ENCODE results near the gene CCNA1. TPM values are rescaled to one million over a fixed set of nuclear protein-coding genes. Genes with fewer than 3 reads are reported as not detected.

CCNA1 gene
- total RNA-seq: 0.12 and 0.77 TPM in 2 replicates

DNA sequence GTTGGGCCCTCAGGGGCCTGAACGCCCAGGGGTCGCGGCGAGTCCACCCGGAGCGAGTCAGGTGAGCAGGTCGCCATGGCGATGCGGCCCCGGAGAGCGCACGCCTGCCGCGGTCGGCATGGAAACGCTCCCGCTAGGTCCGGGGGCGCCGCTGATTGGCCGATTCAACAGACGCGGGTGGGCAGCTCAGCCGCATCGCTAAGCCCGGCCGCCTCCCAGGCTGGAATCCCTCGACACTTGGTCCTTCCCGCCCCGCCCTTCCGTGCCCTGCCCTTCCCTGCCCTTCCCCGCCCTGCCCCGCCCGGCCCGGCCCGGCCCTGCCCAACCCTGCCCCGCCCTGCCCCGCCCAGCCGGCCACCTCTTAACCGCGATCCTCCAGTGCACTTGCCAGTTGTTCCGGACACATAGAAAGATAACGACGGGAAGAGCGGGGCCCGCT is at the start of gene CCNA1:
Gene CCNA1 (plus strand): TSS at position 390 of the 439 bp plus-strand sequence. CDS start 562 bp downstream, outside the sequence.

Other genes with a start within 250 kb of the CCNA1 start
- gene SOHLH2, start 217.9 kb upstream of the CCNA1 start, total RNA-seq: 0.12 and 0.43 TPM in 2 replicates
- gene CCDC169, start 134.7 kb upstream of the CCNA1 start, total RNA-seq: 0.23 and 3.3 TPM in 2 replicates
- gene SPART, start 86.1 kb upstream of the CCNA1 start, total RNA-seq: 107 and 126 TPM in 2 replicates
- gene SERTM1, start 241.5 kb downstream of the CCNA1 start, total RNA-seq: not detected in 2 replicates